Measurements from ENCODE around the gene NCAPD2.
A peak's percentile ranks its signal among the peaks of the same experiment; 100 is the strongest.
"Not testable (repeated sequence)": the region's sequence is repeated elsewhere in the genome, so short reads cannot be mapped to it uniquely, and the experiment has no call there.

The NCAPD2 gene

GRCh38 chr12:6494258-6494743 lies 399 bp downstream of the NCAPD2 start:
- Histone ChIP-seq H3K56ac (ENCODE audit: low read length) (peak overlapping the region; percentile 94), H3K4me1 (ENCODE audit: control insufficient read depth, low read depth, low read length) (peaks cover 7% of the 10 kb centered on the region), H3K4ac (ENCODE audit: low read depth, low read length) (no peak overlapping the region), H3K4me2 (ENCODE audit: low read length) (peak overlapping the region; percentile 77), H4K5ac (ENCODE audit: low read length) (peak overlapping the region; percentile 84), H3K79me2 (ENCODE audit: control insufficient read depth, insufficient read depth, low read length) (peaks cover 22% of the 10 kb centered on the region), H3K79me1 (ENCODE audit: low read length) (peaks cover 18% of the 10 kb centered on the region), H2BK120ac (ENCODE audit: low read depth, low read length) (no peak overlapping the region), H3K4me3 (ENCODE audit: low read length) (peak overlapping the region; percentile 93), H3K36me3 (ENCODE audit: control insufficient read depth, insufficient read depth, low read length) (peaks cover 3% of the 10 kb centered on the region), H2AK5ac (ENCODE audit: low read length) (no peak overlapping the region), H3K27me3 (ENCODE audit: insufficient read depth, low read length, poor library complexity) (no peaks in the 10 kb centered on the region), H2BK15ac (replicated peaks; ENCODE audit: low read depth) (no peak overlapping the region), H4K8ac (ENCODE audit: low read depth, low read length) (no peak overlapping the region), H3K9ac (ENCODE audit: low read length) (peak overlapping the region; percentile 90), H3K18ac (ENCODE audit: low read length) (no peak overlapping the region), H3K23ac (ENCODE audit: low read length) (no peak overlapping the region), H3K27ac (ENCODE audit: low read depth, low read length) (peak overlapping the region; percentile 86), H2BK5ac (ENCODE audit: low read length) (peak overlapping the region; percentile 81)
- WGBS (ENCODE audit: extremely low coverage, insufficient coverage, low lambda C conversion rate), result no CpG with 5 or more reads among the region's 14 CpGs
- DNase-seq, result no peak

- Histone ChIP-seq H3K4ac (ENCODE audit: low read depth, low read length) (no peak overlapping the region), H3K4me3 (ENCODE audit: low read length) (no peak overlapping the region), H4K8ac (ENCODE audit: low read depth, low read length) (no peak overlapping the region), H3K18ac (ENCODE audit: low read length) (no peak overlapping the region), H3K4me1 (ENCODE audit: control insufficient read depth, low read depth, low read length) (peaks cover 7% of the 10 kb centered on the region), H2BK15ac (replicated peaks; ENCODE audit: low read depth) (no peak overlapping the region), H2BK5ac (ENCODE audit: low read length) (no peak overlapping the region), H3K27me3 (ENCODE audit: insufficient read depth, low read length, poor library complexity) (no peaks in the 10 kb centered on the region), H3K79me2 (ENCODE audit: control insufficient read depth, insufficient read depth, low read length) (peaks cover 22% of the 10 kb centered on the region), H3K27ac (ENCODE audit: low read depth, low read length) (no peak overlapping the region), H3K9ac (ENCODE audit: low read length) (peak overlapping the region; percentile 90), H2BK120ac (ENCODE audit: low read depth, low read length) (no peak overlapping the region), H2AK5ac (ENCODE audit: low read length) (no peak overlapping the region), H3K23ac (ENCODE audit: low read length) (no peak overlapping the region), H3K4me2 (ENCODE audit: low read length) (peak overlapping the region; percentile 77), H3K36me3 (ENCODE audit: control insufficient read depth, insufficient read depth, low read length) (peaks cover 4% of the 10 kb centered on the region), H3K56ac (ENCODE audit: low read length) (peak overlapping the region; percentile 38), H3K79me1 (ENCODE audit: low read length) (peaks cover 18% of the 10 kb centered on the region), H4K5ac (ENCODE audit: low read length) (no peak overlapping the region)
- no peak for DNase-seq
- no CpG with 5 or more reads among the region's 1 CpG for WGBS (ENCODE audit: extremely low coverage, insufficient coverage, low lambda C conversion rate)
These were observed 1.1 kb downstream of the NCAPD2 start for GRCh38 chr12:6494968-6495367.

- H2BK120ac ChIP-seq (ENCODE audit: low read depth, low read length); H2BK5ac ChIP-seq (ENCODE audit: low read length); H3K27ac ChIP-seq (ENCODE audit: low read depth, low read length); H2BK15ac ChIP-seq (replicated peaks; ENCODE audit: low read depth); H3K18ac ChIP-seq (ENCODE audit: low read length); H3K27me3 ChIP-seq (ENCODE audit: insufficient read depth, low read length, poor library complexity); H2AK5ac ChIP-seq (ENCODE audit: low read length); H3K23ac ChIP-seq (ENCODE audit: low read length); H3K4me3 ChIP-seq (ENCODE audit: low read length); H4K5ac ChIP-seq (ENCODE audit: low read length); H3K4me2 ChIP-seq (ENCODE audit: low read length); H3K56ac ChIP-seq (ENCODE audit: low read length); DNase-seq; H3K4me1 ChIP-seq (ENCODE audit: control insufficient read depth, low read depth, low read length); H3K4ac ChIP-seq (ENCODE audit: low read depth, low read length); H3K9ac ChIP-seq (ENCODE audit: low read length); H4K8ac ChIP-seq (ENCODE audit: low read depth, low read length): not testable (repeated sequence)
- peaks cover 25% of the 10 kb centered on the region for H3K79me1 ChIP-seq (ENCODE audit: low read length)
- H3K36me3 ChIP-seq (ENCODE audit: control insufficient read depth, insufficient read depth, low read length), result peaks cover 10% of the 10 kb centered on the region
- H3K79me2 ChIP-seq (ENCODE audit: control insufficient read depth, insufficient read depth, low read length), result peaks cover 27% of the 10 kb centered on the region
- WGBS (ENCODE audit: extremely low coverage, insufficient coverage, low lambda C conversion rate), result no CpG with 5 or more reads among the region's 3 CpGs
These were observed 3.4 kb downstream of the NCAPD2 start for GRCh38 chr12:6497291-6497690.

- no peaks in the 10 kb centered on the region for H3K27me3 ChIP-seq (ENCODE audit: insufficient read depth, low read length, poor library complexity)
- H3K56ac ChIP-seq (ENCODE audit: low read length), result no peak overlapping the region
- H3K36me3 ChIP-seq (ENCODE audit: control insufficient read depth, insufficient read depth, low read length), result peaks cover 12% of the 10 kb centered on the region
- no peak overlapping the region for H3K9ac ChIP-seq (ENCODE audit: low read length)
- H3K4me1 ChIP-seq (ENCODE audit: control insufficient read depth, low read depth, low read length), result no peaks in the 10 kb centered on the region
- DNase-seq, result no peak
- H3K27ac ChIP-seq (ENCODE audit: low read depth, low read length), result no peak overlapping the region
- no peak overlapping the region for H4K5ac ChIP-seq (ENCODE audit: low read length)
- no peak overlapping the region for H2BK5ac ChIP-seq (ENCODE audit: low read length)
- H3K4me3 ChIP-seq (ENCODE audit: low read length), result no peak overlapping the region
- H2AK5ac ChIP-seq (ENCODE audit: low read length), result no peak overlapping the region
- no peak overlapping the region for H3K4ac ChIP-seq (ENCODE audit: low read depth, low read length)
- peak overlapping the region; percentile 5 for H4K8ac ChIP-seq (ENCODE audit: low read depth, low read length)
- no peak overlapping the region for H2BK15ac ChIP-seq (replicated peaks; ENCODE audit: low read depth)
- WGBS (ENCODE audit: extremely low coverage, insufficient coverage, low lambda C conversion rate), result no CpG with 5 or more reads among the region's 2 CpGs
- H3K79me1 ChIP-seq (ENCODE audit: low read length), result peaks cover 17% of the 10 kb centered on the region
- H3K23ac ChIP-seq (ENCODE audit: low read length), result no peak overlapping the region
- H3K79me2 ChIP-seq (ENCODE audit: control insufficient read depth, insufficient read depth, low read length), result peaks cover 17% of the 10 kb centered on the region
- H3K18ac ChIP-seq (ENCODE audit: low read length), result no peak overlapping the region
- no peak overlapping the region for H2BK120ac ChIP-seq (ENCODE audit: low read depth, low read length)
- no peak overlapping the region for H3K4me2 ChIP-seq (ENCODE audit: low read length)
These were observed 6.6 kb downstream of the NCAPD2 start for GRCh38 chr12:6500466-6500865.

- H4K5ac ChIP-seq (ENCODE audit: low read length), result no peak overlapping the region
- H3K79me2 ChIP-seq (ENCODE audit: control insufficient read depth, insufficient read depth, low read length), result peaks cover 4% of the 10 kb centered on the region
- H3K18ac ChIP-seq (ENCODE audit: low read length), result peak overlapping the region; percentile 76
- H3K27me3 ChIP-seq (ENCODE audit: insufficient read depth, low read length, poor library complexity), result no peaks in the 10 kb centered on the region
- WGBS (ENCODE audit: extremely low coverage, insufficient coverage, low lambda C conversion rate), result no CpG with 5 or more reads among the region's 12 CpGs
- H3K56ac ChIP-seq (ENCODE audit: low read length), result peak overlapping the region; percentile 9
- peak; percentile 57 for DNase-seq
- peak overlapping the region; percentile 85 for H3K4ac ChIP-seq (ENCODE audit: low read depth, low read length)
- no peak overlapping the region for H2BK5ac ChIP-seq (ENCODE audit: low read length)
- H3K9ac ChIP-seq (ENCODE audit: low read length), result no peak overlapping the region
- H3K36me3 ChIP-seq (ENCODE audit: control insufficient read depth, insufficient read depth, low read length), result peaks cover 13% of the 10 kb centered on the region
- H3K4me3 ChIP-seq (ENCODE audit: low read length), result no peak overlapping the region
- no peak overlapping the region for H3K4me2 ChIP-seq (ENCODE audit: low read length)
- no peak overlapping the region for H4K8ac ChIP-seq (ENCODE audit: low read depth, low read length)
- no peaks in the 10 kb centered on the region for H3K4me1 ChIP-seq (ENCODE audit: control insufficient read depth, low read depth, low read length)
- no peak overlapping the region for H2AK5ac ChIP-seq (ENCODE audit: low read length)
- H3K79me1 ChIP-seq (ENCODE audit: low read length), result peaks cover 13% of the 10 kb centered on the region
- H2BK15ac ChIP-seq (replicated peaks; ENCODE audit: low read depth), result no peak overlapping the region
- no peak overlapping the region for H3K23ac ChIP-seq (ENCODE audit: low read length)
- H3K27ac ChIP-seq (ENCODE audit: low read depth, low read length), result no peak overlapping the region
- H2BK120ac ChIP-seq (ENCODE audit: low read depth, low read length), result no peak overlapping the region
These were observed 13.4 kb downstream of the NCAPD2 start for GRCh38 chr12:6507102-6507998.

All from mesendoderm (in vitro differentiated cells).